Measurements from ENCODE around the gene CDC42SE2.
"Not testable (repeated sequence)": the region's sequence is repeated elsewhere in the genome, so short reads cannot be mapped to it uniquely, and the experiment has no call there.

The CDC42SE2 gene

GRCh38 chr5:131366428-131366827 lies 102.6 kb downstream of the CDC42SE2 start:
- DNase-seq (ENCODE audit: low spot score) = no peak

- DNase-seq (ENCODE audit: low spot score) = no peak
These were observed 103.5 kb downstream of the CDC42SE2 start for GRCh38 chr5:131367219-131367860.

DNA sequence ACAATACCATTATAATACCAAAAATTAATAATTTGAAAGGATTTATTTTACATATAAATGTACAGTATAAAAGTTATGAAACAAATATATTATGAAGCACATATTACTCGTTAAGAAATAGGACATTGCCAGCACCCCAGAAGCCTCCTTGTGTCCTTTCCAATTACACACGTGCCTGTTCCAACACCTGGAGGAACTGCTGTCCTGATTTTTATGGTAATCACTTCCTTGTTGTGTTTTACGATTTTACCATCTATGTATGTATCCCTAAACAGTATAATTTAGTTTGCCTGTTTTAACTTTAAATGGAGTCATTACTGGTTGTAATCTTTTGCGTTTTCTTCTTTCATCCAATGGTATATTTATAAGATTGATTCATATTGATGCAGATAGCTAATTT lies 105.0 kb downstream of the CDC42SE2 start:
- no peak for DNase-seq (ENCODE audit: low spot score)

DNA sequence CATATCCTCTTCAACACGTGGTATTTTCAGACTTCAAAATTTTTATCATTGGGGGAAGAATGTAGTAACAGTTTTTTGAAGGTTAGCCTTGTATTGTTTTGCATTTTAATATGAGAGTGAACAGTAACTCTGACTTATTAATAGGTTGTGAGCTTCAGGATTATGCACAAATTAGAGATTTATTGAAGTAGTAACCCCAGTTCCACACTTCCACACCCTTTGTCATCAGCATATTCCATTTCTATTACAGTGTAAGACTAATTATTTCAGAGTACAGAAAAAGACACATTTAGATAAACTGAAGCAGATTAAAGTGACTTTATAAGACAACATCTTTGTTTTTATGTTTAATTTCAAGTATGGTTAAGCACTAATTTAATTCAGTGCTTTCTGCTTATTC lies 105.7 kb downstream of the CDC42SE2 start:
- DNase-seq (ENCODE audit: low spot score) = no peak

DNA sequence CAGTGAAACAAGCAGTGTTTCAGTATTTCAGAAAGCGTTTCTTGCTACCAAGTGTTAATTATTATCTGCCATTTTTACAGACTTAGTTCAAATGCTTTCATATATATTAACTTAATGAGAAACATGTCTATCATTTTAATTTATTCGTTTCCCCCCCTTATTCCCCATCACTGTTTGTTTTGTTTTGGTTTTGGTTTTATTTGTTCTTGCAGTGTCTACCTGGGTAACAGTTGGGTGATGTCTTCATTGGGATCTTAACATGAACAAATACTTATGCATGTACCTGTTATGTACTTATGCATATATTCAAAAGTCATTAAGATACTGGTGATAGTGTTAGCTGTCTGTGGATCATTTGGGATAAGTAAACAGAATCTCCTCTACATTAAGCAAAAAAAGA lies 108.0 kb downstream of the CDC42SE2 start:
- DNase-seq (ENCODE audit: low spot score) = no peak

- no peak for DNase-seq (ENCODE audit: low spot score)
These were observed 109.4 kb downstream of the CDC42SE2 start for GRCh38 chr5:131373265-131373664.

DNA sequence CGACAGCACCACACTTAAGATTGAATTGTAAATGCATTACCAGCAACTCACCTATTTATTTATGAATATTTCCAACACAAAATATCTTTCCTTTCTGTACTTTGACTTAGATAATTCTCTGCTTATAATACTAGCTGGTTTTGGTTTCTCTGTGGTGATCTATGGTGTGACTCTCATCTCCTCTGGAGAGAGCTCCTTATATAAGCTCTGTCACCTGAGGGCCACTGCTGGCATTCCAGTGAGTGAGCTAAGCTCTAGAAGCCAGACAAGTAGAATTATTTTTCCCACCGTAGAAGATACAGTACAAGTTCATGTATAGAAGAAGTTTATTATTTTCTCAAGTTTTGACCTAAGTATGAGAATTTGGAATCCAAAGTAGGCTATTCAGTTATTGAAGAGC lies 111.5 kb downstream of the CDC42SE2 start:
- no peak for DNase-seq (ENCODE audit: low spot score)

GRCh38 chr5:131377346-131377745 lies 113.5 kb downstream of the CDC42SE2 start:
- DNase-seq (ENCODE audit: low spot score) = no peak

DNA sequence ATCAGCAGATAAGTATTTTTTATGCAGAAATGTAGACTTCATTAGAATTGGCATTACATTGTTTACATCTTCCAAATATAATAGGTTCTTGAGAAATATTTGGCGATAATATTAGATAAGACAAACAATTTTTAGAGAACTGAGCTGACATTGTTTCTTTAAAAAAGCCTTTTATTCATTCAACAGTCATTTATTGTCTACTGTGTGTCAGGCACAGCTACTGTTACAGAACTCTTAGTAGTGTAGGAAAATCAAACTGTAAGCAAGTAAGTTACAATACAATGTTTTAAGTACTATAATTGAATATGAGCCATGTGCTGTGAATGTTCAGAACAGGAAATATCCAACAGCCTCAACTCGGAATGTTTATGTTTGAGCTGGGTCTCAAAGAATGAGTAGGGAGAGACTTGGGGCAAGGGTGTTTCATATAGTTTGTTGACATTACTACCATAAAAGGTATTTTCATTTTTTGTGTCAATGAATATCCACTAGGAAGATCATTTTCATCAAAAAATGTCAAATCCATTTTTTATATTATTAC lies 114.0 kb downstream of the CDC42SE2 start:
- peak; percentile 54 for DNase-seq (ENCODE audit: low spot score)

- peak; percentile 22 for DNase-seq (ENCODE audit: low spot score)
These were observed 115.1 kb downstream of the CDC42SE2 start for GRCh38 chr5:131378721-131379541.

DNA sequence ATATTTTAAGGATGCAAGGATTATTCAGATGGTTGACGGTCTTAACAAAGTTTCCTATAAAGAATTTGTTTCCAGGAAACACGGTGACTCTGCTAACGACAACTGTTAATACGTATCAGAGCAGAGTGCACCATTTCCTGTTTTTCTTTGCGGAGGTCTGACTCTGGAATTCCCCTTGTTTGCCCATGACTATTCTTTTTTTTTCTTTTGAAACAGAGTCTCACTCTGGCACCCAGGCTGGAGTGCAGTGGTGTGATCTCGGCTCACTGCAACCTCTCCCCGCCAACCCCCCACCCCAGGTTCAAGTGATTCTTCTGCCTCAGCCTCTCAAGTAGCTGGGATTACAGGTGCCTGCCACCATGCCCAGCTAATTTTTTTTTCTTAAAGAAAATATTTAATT lies 115.9 kb downstream of the CDC42SE2 start:
- peak; percentile 77 for DNase-seq (ENCODE audit: low spot score)

GRCh38 chr5:131380238-131380637 lies 116.4 kb downstream of the CDC42SE2 start:
- not testable (repeated sequence) for DNase-seq (ENCODE audit: low spot score)

DNA sequence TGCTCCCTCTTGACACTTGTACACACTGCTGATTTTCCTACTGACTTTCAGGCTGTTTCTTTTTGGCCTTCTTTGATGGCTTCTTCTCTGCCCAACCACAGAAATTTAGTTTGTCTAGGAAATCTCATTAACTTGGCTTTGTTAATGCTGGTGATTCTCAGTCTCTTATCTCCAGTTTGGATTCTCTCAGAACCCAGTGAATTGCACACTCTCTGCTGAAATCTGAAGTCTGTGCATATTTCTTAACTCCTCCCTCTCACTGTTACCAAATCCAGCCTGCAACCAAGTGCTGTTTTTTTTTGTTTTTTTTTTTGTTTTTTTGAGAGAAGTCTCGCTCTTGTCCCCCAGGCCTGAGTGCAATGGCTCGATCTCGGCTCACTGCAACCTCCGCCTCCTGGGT lies 117.2 kb downstream of the CDC42SE2 start:
- DNase-seq (ENCODE audit: low spot score) = no peak

- DNase-seq (ENCODE audit: low spot score) = no peak
These were observed 117.9 kb downstream of the CDC42SE2 start for GRCh38 chr5:131381777-131382176.

DNA sequence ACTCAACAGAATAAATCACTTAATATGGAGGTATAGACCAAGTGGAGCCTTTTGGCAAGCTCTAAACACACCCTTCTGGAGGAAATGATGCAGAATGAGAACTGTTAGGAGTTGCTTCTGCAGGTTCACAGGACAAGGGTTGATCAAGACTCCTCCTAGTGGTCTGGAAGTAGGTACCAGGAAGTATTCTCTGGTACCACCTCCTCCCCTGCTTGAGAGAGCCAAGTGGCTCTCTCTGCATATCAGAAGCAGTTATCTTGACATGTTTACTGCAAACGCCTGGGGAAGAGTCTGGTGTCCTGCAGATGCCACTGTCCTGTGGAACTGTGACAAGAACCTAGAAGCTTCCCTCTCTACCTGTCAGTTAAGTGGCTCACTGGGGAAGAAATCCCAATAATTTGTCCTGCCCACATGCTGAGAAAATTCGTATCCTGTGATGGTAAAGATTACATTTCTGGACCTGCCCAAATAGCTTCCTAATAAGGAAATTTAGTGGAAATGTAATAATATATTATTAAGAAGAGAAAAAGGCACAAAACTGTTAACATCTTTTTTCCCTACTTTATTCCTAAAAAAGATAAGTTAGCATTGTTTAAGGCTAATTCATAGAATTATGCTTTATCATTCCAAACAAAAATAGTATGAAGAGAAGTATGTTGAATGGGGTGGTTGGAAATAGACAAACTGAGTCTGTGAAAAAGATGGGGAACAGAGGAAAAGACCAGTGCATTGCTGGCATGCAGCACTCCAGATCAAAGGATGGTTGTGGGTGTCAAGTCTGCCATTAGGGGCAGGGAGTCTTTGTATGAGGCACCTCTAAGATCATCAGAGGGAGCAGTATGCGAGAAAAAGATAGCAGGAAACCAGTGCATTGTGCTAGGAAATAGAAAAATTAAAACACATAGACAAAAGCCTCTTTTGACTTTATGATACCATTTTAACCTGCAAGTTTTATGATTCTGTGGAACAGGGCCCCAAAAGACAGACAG lies 118.8 kb downstream of the CDC42SE2 start:
- peak; percentile 80 for DNase-seq (ENCODE audit: low spot score)

DNA sequence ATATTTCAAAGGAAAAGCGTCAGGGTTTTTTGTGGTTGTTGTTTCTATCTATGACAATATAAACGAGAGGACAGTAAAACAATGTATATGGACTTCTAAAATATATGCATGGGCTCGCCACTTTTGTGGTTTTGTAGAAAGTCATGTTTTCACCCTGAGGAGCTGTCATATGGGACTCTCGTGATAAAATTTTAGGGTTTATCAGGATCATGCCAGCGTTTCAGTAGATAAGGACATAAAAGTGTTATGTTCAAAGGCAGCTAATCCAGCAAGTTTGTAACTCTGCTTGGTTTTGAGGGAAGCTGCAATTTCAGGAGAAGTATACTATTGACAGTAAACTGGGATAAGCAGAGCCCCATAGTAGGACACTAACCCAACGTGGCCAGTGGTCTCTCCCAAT lies 120.3 kb downstream of the CDC42SE2 start:
- no peak for DNase-seq (ENCODE audit: low spot score)

- no peak for DNase-seq (ENCODE audit: low spot score)
These were observed 120.9 kb downstream of the CDC42SE2 start for GRCh38 chr5:131384616-131385214.

- no peak for DNase-seq (ENCODE audit: low spot score)
These were observed 122.3 kb downstream of the CDC42SE2 start for GRCh38 chr5:131386124-131386523.

- DNase-seq (ENCODE audit: low spot score) = no peak
These were observed 122.9 kb downstream of the CDC42SE2 start for GRCh38 chr5:131386779-131387178.

GRCh38 chr5:131387255-131387654 lies 123.4 kb downstream of the CDC42SE2 start:
- DNase-seq (ENCODE audit: low spot score) = no peak

- DNase-seq (ENCODE audit: low spot score) = no peak
These were observed 125.4 kb downstream of the CDC42SE2 start for GRCh38 chr5:131389096-131389868.

Data from kidney capillary endothelial cell (primary cell).